K562 (cell line): ENCODE results near the gene OLFM3. TPM values are rescaled to one million over a fixed set of nuclear protein-coding genes. Genes with fewer than 3 reads are reported as not detected.

ENCODE experiments used
- ATAC-seq: fragments of 200-7000 bp; cut with Tn5 transposase; 3 replicates; pipeline ENCODE4 v1.9.1; 2020; ENCODE audit warnings: moderate library complexity
- BruUV-seq: library from RNA; stranded (reverse); fragments of 400-500 nt; replicated peaks from 2 replicates; lab custom pipeline; 2021; lab: Mats Ljungman, UMichigan
- CTCF ChIA-PET: fragments of 300-600 bp; formaldehyde crosslinking; extraction: SDS; loops from one replicate; lab custom pipeline; 2021; ENCODE audit warnings: low intra/inter-chr PET ratio; lab: Yijun Ruan, JAX
- POLR2A ChIA-PET: fragments of 300-600, 350-650 bp; sonication (Branson Sonifier 250); formaldehyde crosslinking; extraction: SDS; loops from one replicate; lab custom pipeline; 2021; ENCODE audit warnings: antibody characterized with exemption, inconsistent platforms; lab: Yijun Ruan, JAX
- DNase-seq, 4 experiments: peaks; one replicate each; pipeline versions ENCODE4 v3.0.0 to v3.0.0-alpha.2; 2011 to 2018; ENCODE audit warnings: low spot score in 3 of 4, mixed read lengths in 3 of 4; ENCODE audit errors: extremely low read depth in 1 of 4
- FAIRE-seq: peaks from 2 replicates; lab custom pipeline; 2011; peaks lifted over from hg19 to GRCh38; lab: Jason Lieb, UNC
- H2AFZ ChIP-seq: 2 replicates; pipeline ENCODE4 v1.6.0; 2011; ENCODE audit warnings: low read depth, low read length, control low read depth, inconsistent platforms
- H3K27ac ChIP-seq: fragments of 200-600 bp; 3 replicates; pipeline ENCODE4 v1.8.0; 2011; ENCODE audit warnings: low read depth, mild to moderate bottlenecking, control low read depth, inconsistent platforms, low read length, moderate library complexity, mixed read lengths; ENCODE audit errors: extremely low read depth
- H3K27me3 ChIP-seq, 2 experiments: fragments of 300-600 bp in 1 of 2; 2 replicates in 1 of 2; 3 replicates in 1 of 2; pipeline versions ENCODE4 v1.6.0 to v1.8.0; 2011; ENCODE audit warnings: inconsistent platforms in 2 of 2, low read length in 2 of 2, mild to moderate bottlenecking in 1 of 2, mixed read lengths in 1 of 2, moderate library complexity in 1 of 2; ENCODE audit not compliant: control insufficient read depth in 2 of 2, insufficient read depth in 2 of 2
- H3K36me3 ChIP-seq: fragments of 300-600 bp; 3 replicates; pipeline ENCODE4 v1.8.0; 2011; ENCODE audit warnings: mild to moderate bottlenecking, low read length, inconsistent platforms; ENCODE audit not compliant: control insufficient read depth, insufficient read depth
- H3K4me1 ChIP-seq, 2 experiments: fragments of 200-600 bp in 1 of 2; replicated peaks in 1 of 2; 2 replicates in 1 of 2; 3 replicates in 1 of 2; pipeline versions ENCODE4 v1.5.1 to v1.8.0; 2011; ENCODE audit warnings: inconsistent platforms in 2 of 2, low read length in 2 of 2, mild to moderate bottlenecking in 1 of 2, mixed read lengths in 1 of 2, moderate library complexity in 1 of 2; ENCODE audit not compliant: control insufficient read depth in 2 of 2, insufficient read depth in 2 of 2
- H3K4me2 ChIP-seq: 2 replicates; pipeline ENCODE4 v1.6.1; 2011; ENCODE audit warnings: low read length, control low read depth, inconsistent platforms, mixed read lengths; ENCODE audit not compliant: insufficient read depth
- H3K4me3 ChIP-seq: fragments of 200-600 bp; sonication (generic), shearing (Covaris generic); 2 replicates; pipeline ENCODE4 v1.5.1; 2016; ENCODE audit warnings: control low read depth, inconsistent platforms
- H3K79me2 ChIP-seq: fragments of 200-600 bp; 3 replicates; pipeline ENCODE4 v1.8.0; 2011; ENCODE audit warnings: low read length, inconsistent platforms; ENCODE audit not compliant: control insufficient read depth, insufficient read depth
- H3K9ac ChIP-seq, 2 experiments: 2 replicates each; pipeline versions ENCODE4 v1.6.0 to v1.6.1; 2011; ENCODE audit warnings: low read depth in 2 of 2, low read length in 2 of 2, control low read depth in 1 of 2, inconsistent platforms in 1 of 2, mild to moderate bottlenecking in 1 of 2, mixed read lengths in 1 of 2; ENCODE audit not compliant: insufficient read depth in 1 of 2
- H3K9me1 ChIP-seq: one replicate; pipeline ENCODE4 v1.6.0; 2011; ENCODE audit warnings: inconsistent platforms, mild to moderate bottlenecking, low read length, moderate library complexity; ENCODE audit not compliant: control insufficient read depth, insufficient read depth
- H3K9me3 ChIP-seq: replicated peaks from 2 replicates; pipeline ENCODE4 v1.5.1; 2011; ENCODE audit warnings: low read depth, low read length, inconsistent platforms; ENCODE audit not compliant: control insufficient read depth, insufficient read depth
- H4K20me1 ChIP-seq: replicated peaks from 2 replicates; pipeline ENCODE4 v1.6.1; 2011; ENCODE audit warnings: low read length, inconsistent platforms, mixed read lengths; ENCODE audit not compliant: control insufficient read depth, insufficient read depth
- MED1 ChIP-seq: sonication (generic); formaldehyde crosslinking; IDR thresholded peaks from 2 replicates; pipeline ENCODE4 v1.8.1; 2023; ENCODE audit warnings: missing genetic modification reagents, borderline replicate concordance
- MIER1 ChIP-seq: fragments of 450-650 bp; IDR thresholded peaks from 2 replicates; pipeline ENCODE4 v1.6.1; 2016; ENCODE audit warnings: antibody characterized with exemption, mild to moderate bottlenecking, low read depth
- RBM14 ChIP-seq: fragments of 200-400 bp; formaldehyde crosslinking; IDR thresholded peaks from 2 replicates; pipeline ENCODE4 v1.6.1; 2018; ENCODE audit warnings: low read depth, mild to moderate bottlenecking, low read length, moderate library complexity, borderline replicate concordance; ENCODE audit not compliant: insufficient read depth
- SIN3B ChIP-seq: fragments of 450-650 bp; IDR thresholded peaks from 2 replicates; pipeline ENCODE4 v1.6.1; 2017; ENCODE audit warnings: low read depth, mild to moderate bottlenecking, moderate library complexity
- TAF9B ChIP-seq: fragments of 450-650 bp; IDR thresholded peaks from 2 replicates; pipeline ENCODE4 v1.6.1; 2018; ENCODE audit warnings: mild to moderate bottlenecking; ENCODE audit not compliant: partially characterized antibody
- ZKSCAN3 ChIP-seq: fragments of 250-450 bp; sonication (Bioruptor Pico); IDR thresholded peaks from 2 replicates; pipeline ENCODE4 v1.4.0; 2020
- ZNF23 ChIP-seq: fragments of 250-450 bp; sonication (Bioruptor Pico); IDR thresholded peaks from 2 replicates; pipeline ENCODE4 v1.4.0; 2020; ENCODE audit warnings: mild to moderate bottlenecking
- WGBS: fragments of 100-300 bp; shearing (Covaris generic); methylation state at CpG from one replicate; pipeline ENCODE4 v1.1.6; 2016; ENCODE audit warnings: low coverage, mixed read lengths; ENCODE audit not compliant: insufficient coverage; ENCODE audit errors: missing lambda C conversion rate; 5-methylcytosine and 5-hydroxymethylcytosine counted together
- in situ Hi-C: fragments of 300-500 bp; cut with MboI; formaldehyde crosslinking; loops from 4 replicates; pipeline ENCODE4 v1.15.0; 2018; ENCODE audit warnings: inconsistent platforms, mixed read lengths
- intact Hi-C: fragments of 100-400 bp; cut with micrococcal nuclease; formaldehyde crosslinking; loops from 2 replicates; pipeline ENCODE4 v1.14.2; 2022
- polyA plus RNA-seq, 8 experiments: library from polyadenylated mRNA; depleted of rRNA in 4 of 8; stranded (reverse) in 5 of 8; unstranded in 3 of 8; fragments of >200 nt; fragmentation: Nextera tagmentation in 2 of 8; fragmentation: Illumina TruSeq in 1 of 8; extraction: Ambion mirVana in 2 of 8; extraction: Trizol in 1 of 8; gene quantifications; 2 replicates each; pipeline versions ENCODE4 v1.2.1 to v1.2.3, GENCODE V29; 2011 to 2014; ENCODE audit warnings: inconsistent platforms in 1 of 8, missing spikeins in 1 of 8
- total RNA-seq, 7 experiments: library from RNA; depleted of rRNA in 6 of 7; stranded (reverse); fragments of >200 nt in 6 of 7; fragmentation: Illumina TruSeq in 2 of 7; extraction: Trizol in 2 of 7; gene quantifications; 2 replicates each; pipeline versions ENCODE4 v1.2.1 to v1.2.3, GENCODE V29; 2011 to 2021; ENCODE audit warnings: low replicate concordance in 1 of 7
- TF ChIP-seq, protein P1 (sequence below): fragments of 200-600 bp; sonication (generic); IDR thresholded peaks from one replicate; pipeline ENCODE4 v1.6.1; 2012; ENCODE audit warnings: mild to moderate bottlenecking, low read depth, low read length, inconsistent platforms
- TF ChIP-seq, protein P2 (sequence below): fragments of 250-450 bp; sonication (Bioruptor Pico); IDR thresholded peaks from 2 replicates; pipeline ENCODE4 v1.8.0; 2022; ENCODE audit warnings: inconsistent platforms

The OLFM3 gene
- total and polyA plus RNA-seq, 9 of the 15 experiments (the other 6 are each of a cell fraction or from before 2014, with no cell fraction given), result 0.07 TPM; not detected in 8

DNA sequence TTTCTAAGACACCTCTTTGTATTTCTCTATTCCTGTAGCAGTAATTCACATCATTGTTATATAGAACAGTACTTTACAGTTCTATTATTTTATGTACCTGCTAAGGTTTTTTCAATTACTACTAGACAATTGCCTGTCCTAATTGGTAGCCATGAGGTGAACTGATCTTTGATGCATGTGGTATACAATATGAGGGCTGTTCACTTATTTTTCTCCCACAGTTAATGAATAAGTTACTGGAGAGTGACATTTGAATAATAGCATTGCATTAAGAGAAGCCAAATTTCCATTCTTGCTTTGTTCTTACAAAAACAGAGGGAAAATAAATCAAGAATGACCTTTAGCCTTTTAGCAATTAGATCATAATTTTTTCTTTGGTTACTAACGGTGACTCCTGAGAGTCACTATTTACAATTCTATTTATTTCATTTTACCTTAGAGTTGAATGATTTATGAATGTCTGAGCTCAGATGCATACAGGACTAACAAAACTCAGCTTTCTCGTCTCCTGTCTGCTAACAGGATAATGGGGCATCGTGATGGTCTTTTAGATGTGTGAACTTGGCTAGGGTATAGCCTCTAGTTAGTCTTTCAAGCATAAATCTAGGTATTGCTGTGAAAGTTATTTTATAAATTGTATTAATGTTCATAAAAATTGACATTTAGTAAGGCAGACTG lies 54.1 kb downstream of the OLFM3 start:
- POLR2A ChIA-PET, result no interaction called here
- H3K36me3 ChIP-seq, result no peaks in the 10 kb centered on the region
- H3K4me2 ChIP-seq, result no peak overlapping the region
- DNase-seq (no peak), FAIRE-seq (no peak), ATAC-seq (no peak)
- H3K27me3 ChIP-seq, result no peaks in the 10 kb centered on the region
- H3K4me1 ChIP-seq, result no peaks in the 10 kb centered on the region
- CTCF ChIA-PET, result no interaction called here
- no peak overlapping the region for H3K4me3 ChIP-seq
- H3K9me1 ChIP-seq, result no peaks in the 10 kb centered on the region
- in situ Hi-C loops, result no loop called here
- no peak overlapping the region for H3K9ac ChIP-seq
- H4K20me1 ChIP-seq, result no peaks in the 10 kb centered on the region
- intact Hi-C loops, result no loop called here
- no TSS peak for BruUV-seq
- no peak overlapping the region for H2AFZ ChIP-seq
- no peak overlapping the region for H3K27ac ChIP-seq
- no peaks in the 10 kb centered on the region for H3K79me2 ChIP-seq
- no peaks in the 10 kb centered on the region for H3K9me3 ChIP-seq
- WGBS, result 0% methylated on average over 3 of the region's 3 CpGs
- TF ChIP-seq ZKSCAN3 (CRISPR knock-in tag) (no peak), SIN3B (no peak), TAF9B (no peak), RBM14 (no peak), MED1 (CRISPR knock-in tag) (no peak), ZNF23 (CRISPR knock-in tag) (no peak), MIER1 (no peak)
- TF ChIP-seq, protein P1, sequence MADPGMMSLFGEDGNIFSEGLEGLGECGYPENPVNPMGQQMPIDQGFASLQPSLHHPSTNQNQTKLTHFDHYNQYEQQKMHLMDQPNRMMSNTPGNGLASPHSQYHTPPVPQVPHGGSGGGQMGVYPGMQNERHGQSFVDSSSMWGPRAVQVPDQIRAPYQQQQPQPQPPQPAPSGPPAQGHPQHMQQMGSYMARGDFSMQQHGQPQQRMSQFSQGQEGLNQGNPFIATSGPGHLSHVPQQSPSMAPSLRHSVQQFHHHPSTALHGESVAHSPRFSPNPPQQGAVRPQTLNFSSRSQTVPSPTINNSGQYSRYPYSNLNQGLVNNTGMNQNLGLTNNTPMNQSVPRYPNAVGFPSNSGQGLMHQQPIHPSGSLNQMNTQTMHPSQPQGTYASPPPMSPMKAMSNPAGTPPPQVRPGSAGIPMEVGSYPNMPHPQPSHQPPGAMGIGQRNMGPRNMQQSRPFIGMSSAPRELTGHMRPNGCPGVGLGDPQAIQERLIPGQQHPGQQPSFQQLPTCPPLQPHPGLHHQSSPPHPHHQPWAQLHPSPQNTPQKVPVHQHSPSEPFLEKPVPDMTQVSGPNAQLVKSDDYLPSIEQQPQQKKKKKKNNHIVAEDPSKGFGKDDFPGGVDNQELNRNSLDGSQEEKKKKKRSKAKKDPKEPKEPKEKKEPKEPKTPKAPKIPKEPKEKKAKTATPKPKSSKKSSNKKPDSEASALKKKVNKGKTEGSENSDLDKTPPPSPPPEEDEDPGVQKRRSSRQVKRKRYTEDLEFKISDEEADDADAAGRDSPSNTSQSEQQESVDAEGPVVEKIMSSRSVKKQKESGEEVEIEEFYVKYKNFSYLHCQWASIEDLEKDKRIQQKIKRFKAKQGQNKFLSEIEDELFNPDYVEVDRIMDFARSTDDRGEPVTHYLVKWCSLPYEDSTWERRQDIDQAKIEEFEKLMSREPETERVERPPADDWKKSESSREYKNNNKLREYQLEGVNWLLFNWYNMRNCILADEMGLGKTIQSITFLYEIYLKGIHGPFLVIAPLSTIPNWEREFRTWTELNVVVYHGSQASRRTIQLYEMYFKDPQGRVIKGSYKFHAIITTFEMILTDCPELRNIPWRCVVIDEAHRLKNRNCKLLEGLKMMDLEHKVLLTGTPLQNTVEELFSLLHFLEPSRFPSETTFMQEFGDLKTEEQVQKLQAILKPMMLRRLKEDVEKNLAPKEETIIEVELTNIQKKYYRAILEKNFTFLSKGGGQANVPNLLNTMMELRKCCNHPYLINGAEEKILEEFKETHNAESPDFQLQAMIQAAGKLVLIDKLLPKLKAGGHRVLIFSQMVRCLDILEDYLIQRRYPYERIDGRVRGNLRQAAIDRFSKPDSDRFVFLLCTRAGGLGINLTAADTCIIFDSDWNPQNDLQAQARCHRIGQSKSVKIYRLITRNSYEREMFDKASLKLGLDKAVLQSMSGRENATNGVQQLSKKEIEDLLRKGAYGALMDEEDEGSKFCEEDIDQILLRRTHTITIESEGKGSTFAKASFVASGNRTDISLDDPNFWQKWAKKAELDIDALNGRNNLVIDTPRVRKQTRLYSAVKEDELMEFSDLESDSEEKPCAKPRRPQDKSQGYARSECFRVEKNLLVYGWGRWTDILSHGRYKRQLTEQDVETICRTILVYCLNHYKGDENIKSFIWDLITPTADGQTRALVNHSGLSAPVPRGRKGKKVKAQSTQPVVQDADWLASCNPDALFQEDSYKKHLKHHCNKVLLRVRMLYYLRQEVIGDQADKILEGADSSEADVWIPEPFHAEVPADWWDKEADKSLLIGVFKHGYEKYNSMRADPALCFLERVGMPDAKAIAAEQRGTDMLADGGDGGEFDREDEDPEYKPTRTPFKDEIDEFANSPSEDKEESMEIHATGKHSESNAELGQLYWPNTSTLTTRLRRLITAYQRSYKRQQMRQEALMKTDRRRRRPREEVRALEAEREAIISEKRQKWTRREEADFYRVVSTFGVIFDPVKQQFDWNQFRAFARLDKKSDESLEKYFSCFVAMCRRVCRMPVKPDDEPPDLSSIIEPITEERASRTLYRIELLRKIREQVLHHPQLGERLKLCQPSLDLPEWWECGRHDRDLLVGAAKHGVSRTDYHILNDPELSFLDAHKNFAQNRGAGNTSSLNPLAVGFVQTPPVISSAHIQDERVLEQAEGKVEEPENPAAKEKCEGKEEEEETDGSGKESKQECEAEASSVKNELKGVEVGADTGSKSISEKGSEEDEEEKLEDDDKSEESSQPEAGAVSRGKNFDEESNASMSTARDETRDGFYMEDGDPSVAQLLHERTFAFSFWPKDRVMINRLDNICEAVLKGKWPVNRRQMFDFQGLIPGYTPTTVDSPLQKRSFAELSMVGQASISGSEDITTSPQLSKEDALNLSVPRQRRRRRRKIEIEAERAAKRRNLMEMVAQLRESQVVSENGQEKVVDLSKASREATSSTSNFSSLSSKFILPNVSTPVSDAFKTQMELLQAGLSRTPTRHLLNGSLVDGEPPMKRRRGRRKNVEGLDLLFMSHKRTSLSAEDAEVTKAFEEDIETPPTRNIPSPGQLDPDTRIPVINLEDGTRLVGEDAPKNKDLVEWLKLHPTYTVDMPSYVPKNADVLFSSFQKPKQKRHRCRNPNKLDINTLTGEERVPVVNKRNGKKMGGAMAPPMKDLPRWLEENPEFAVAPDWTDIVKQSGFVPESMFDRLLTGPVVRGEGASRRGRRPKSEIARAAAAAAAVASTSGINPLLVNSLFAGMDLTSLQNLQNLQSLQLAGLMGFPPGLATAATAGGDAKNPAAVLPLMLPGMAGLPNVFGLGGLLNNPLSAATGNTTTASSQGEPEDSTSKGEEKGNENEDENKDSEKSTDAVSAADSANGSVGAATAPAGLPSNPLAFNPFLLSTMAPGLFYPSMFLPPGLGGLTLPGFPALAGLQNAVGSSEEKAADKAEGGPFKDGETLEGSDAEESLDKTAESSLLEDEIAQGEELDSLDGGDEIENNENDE, result no peak
- TF ChIP-seq, protein P2, sequence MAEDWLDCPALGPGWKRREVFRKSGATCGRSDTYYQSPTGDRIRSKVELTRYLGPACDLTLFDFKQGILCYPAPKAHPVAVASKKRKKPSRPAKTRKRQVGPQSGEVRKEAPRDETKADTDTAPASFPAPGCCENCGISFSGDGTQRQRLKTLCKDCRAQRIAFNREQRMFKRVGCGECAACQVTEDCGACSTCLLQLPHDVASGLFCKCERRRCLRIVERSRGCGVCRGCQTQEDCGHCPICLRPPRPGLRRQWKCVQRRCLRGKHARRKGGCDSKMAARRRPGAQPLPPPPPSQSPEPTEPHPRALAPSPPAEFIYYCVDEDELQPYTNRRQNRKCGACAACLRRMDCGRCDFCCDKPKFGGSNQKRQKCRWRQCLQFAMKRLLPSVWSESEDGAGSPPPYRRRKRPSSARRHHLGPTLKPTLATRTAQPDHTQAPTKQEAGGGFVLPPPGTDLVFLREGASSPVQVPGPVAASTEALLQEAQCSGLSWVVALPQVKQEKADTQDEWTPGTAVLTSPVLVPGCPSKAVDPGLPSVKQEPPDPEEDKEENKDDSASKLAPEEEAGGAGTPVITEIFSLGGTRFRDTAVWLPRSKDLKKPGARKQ (CRISPR knock-in tag), result no peak
